Endothelial cell of umbilical vein (primary cell): ENCODE results near the gene RPS24. TPM values are rescaled to one million over a fixed set of nuclear protein-coding genes. Genes with fewer than 3 reads are reported as not detected.
A peak's percentile ranks its signal among the peaks of the same experiment; 100 is the strongest.

Experiments
- BruUV-seq: library from RNA; stranded (reverse); fragments of 400-500 nt; replicated peaks from 2 replicates; lab custom pipeline; 2021; lab: Mats Ljungman, UMichigan
- CTCF ChIA-PET: fragments of 300-600, 350-600 bp; sonication (Branson Sonifier 250); formaldehyde crosslinking; loops from one replicate; lab custom pipeline; 2021; ENCODE audit warnings: antibody characterized with exemption, inconsistent platforms; lab: Charles Lee
- POLR2A ChIA-PET: fragments of 300-600, 350-600 bp; sonication (Branson Sonifier 250); formaldehyde crosslinking; loops from one replicate; lab custom pipeline; 2021; ENCODE audit warnings: antibody characterized with exemption, inconsistent platforms; lab: Charles Lee
- DNase-seq: peaks from one replicate; pipeline ENCODE4 v3.0.0-alpha.2; 2011; ENCODE audit warnings: low read depth, low spot score
- FAIRE-seq: peaks from 2 replicates; lab custom pipeline; 2011; peaks lifted over from hg19 to GRCh38; lab: Jason Lieb, UNC
- H2AFZ ChIP-seq: 2 replicates; pipeline ENCODE4 v1.6.0; 2012; ENCODE audit warnings: low read depth, low read length, control low read depth, inconsistent platforms
- H3K27ac ChIP-seq: 2 replicates; pipeline ENCODE4 v1.5.1; 2011; ENCODE audit warnings: low read depth, mild to moderate bottlenecking, control low read depth, low read length, moderate library complexity; ENCODE audit not compliant: insufficient read depth
- H3K27me3 ChIP-seq, 2 experiments: 2 replicates each; pipeline versions ENCODE4 v1.6.0 to v1.6.1; 2011; ENCODE audit warnings: low read length in 2 of 2, mixed read lengths in 1 of 2; ENCODE audit not compliant: control insufficient read depth in 2 of 2, insufficient read depth in 2 of 2
- H3K36me3 ChIP-seq, 2 experiments: 2 replicates in 1 of 2; 3 replicates in 1 of 2; pipeline ENCODE4 v1.5.1; 2011; ENCODE audit warnings: low read length in 2 of 2, mild to moderate bottlenecking in 1 of 2, moderate library complexity in 1 of 2; ENCODE audit not compliant: control insufficient read depth in 2 of 2, insufficient read depth in 2 of 2; ENCODE audit errors: extremely low read depth in 1 of 2
- H3K4me1 ChIP-seq: 3 replicates; pipeline ENCODE4 v1.5.1; 2011; ENCODE audit warnings: mild to moderate bottlenecking, low read length; ENCODE audit not compliant: control insufficient read depth, insufficient read depth; ENCODE audit errors: extremely low read depth
- H3K4me2 ChIP-seq: 2 replicates; pipeline ENCODE4 v1.6.1; 2011; ENCODE audit warnings: low read length, control low read depth, mixed read lengths; ENCODE audit not compliant: insufficient read depth
- H3K4me3 ChIP-seq, 3 experiments: fragments of 200-600 bp in 1 of 3; sonication (generic), shearing (Covaris generic) in 1 of 3; replicated peaks in 1 of 3; 2 replicates each; pipeline ENCODE4 v1.5.1; 2011 to 2016; ENCODE audit warnings: control low read depth in 3 of 3, low read length in 3 of 3, mild to moderate bottlenecking in 2 of 3, inconsistent platforms in 1 of 3, low read depth in 1 of 3, moderate library complexity in 1 of 3; ENCODE audit not compliant: insufficient read depth in 1 of 3
- H3K79me2 ChIP-seq: 2 replicates; pipeline ENCODE4 v1.6.0; 2012; ENCODE audit warnings: low read length, inconsistent platforms; ENCODE audit not compliant: control insufficient read depth, insufficient read depth
- H3K9ac ChIP-seq: replicated peaks from 2 replicates; pipeline ENCODE3; 2011; ENCODE audit warnings: low read length, control low read depth; ENCODE audit not compliant: insufficient read depth; ENCODE audit errors: extremely low read depth
- H3K9me1 ChIP-seq: replicated peaks from 3 replicates; pipeline ENCODE4 v1.6.0; 2011; ENCODE audit warnings: mild to moderate bottlenecking, low read length; ENCODE audit not compliant: control insufficient read depth, insufficient read depth; ENCODE audit errors: extremely low read depth
- H3K9me3 ChIP-seq: replicated peaks from 2 replicates; pipeline ENCODE4 v1.5.1; 2012; ENCODE audit warnings: low read length, inconsistent platforms; ENCODE audit not compliant: control insufficient read depth, insufficient read depth
- H4K20me1 ChIP-seq: replicated peaks from 2 replicates; pipeline ENCODE3; 2011; ENCODE audit warnings: mild to moderate bottlenecking, low read length; ENCODE audit not compliant: control insufficient read depth, insufficient read depth; ENCODE audit errors: extremely low read depth
- EZH2 ChIP-seq: IDR thresholded peaks from 2 replicates; pipeline ENCODE4 v1.6.1; 2012; ENCODE audit warnings: borderline replicate concordance, low read depth, mild to moderate bottlenecking, moderate library complexity, low read length, inconsistent platforms; ENCODE audit not compliant: severe bottlenecking
- FOS ChIP-seq: IDR thresholded peaks from 2 replicates; pipeline ENCODE4 v1.6.1; 2011; ENCODE audit warnings: mild to moderate bottlenecking, low read length, moderate library complexity, borderline replicate concordance; ENCODE audit not compliant: insufficient read depth
- GATA2 ChIP-seq: IDR thresholded peaks from 2 replicates; pipeline ENCODE4 v1.7.0; 2011; ENCODE audit warnings: low read depth, mild to moderate bottlenecking, moderate library complexity, mixed read lengths, low read length; ENCODE audit not compliant: insufficient read length, insufficient read depth
- JUN ChIP-seq: IDR thresholded peaks from 2 replicates; pipeline ENCODE4 v1.6.1; 2011; ENCODE audit warnings: borderline replicate concordance, low read depth; ENCODE audit not compliant: insufficient read length, insufficient read depth
- MYC ChIP-seq: IDR thresholded peaks from one replicate; pipeline ENCODE4 v1.6.1; 2011; ENCODE audit warnings: mild to moderate bottlenecking, low read depth, low read length
- POLR2A ChIP-seq: IDR thresholded peaks from 2 replicates; pipeline ENCODE4 v1.6.1; 2012; ENCODE audit warnings: low read depth, mild to moderate bottlenecking, control low read depth, low read length
- POLR2AphosphoS5 ChIP-seq: IDR thresholded peaks from 2 replicates; pipeline ENCODE4 v1.6.1; 2012; ENCODE audit warnings: low read depth, mild to moderate bottlenecking, control low read depth, low read length, moderate library complexity; ENCODE audit not compliant: insufficient read depth
- dilution Hi-C: fragments of 300-500 bp; cut with MboI; formaldehyde crosslinking; loops from one replicate; pipeline ENCODE4 v1.15.0; 2019; ENCODE audit warnings: low sequenced_read_pairs; ENCODE audit not compliant: extremely low pct_ligation_motif_present
- intact Hi-C: fragments of 100-400 bp; cut with micrococcal nuclease; formaldehyde crosslinking; loops from one replicate; pipeline ENCODE4 v1.10.0; 2022
- polyA plus RNA-seq, 4 experiments: library from polyadenylated mRNA; depleted of rRNA in 3 of 4; stranded (reverse) in 3 of 4; unstranded in 1 of 4; fragments of >200 nt; gene quantifications; 2 replicates each; pipeline versions ENCODE4 v1.2.1 to v1.2.3, GENCODE V29; 2011 to 2012; ENCODE audit warnings: missing spikeins in 1 of 4
- total RNA-seq: library from RNA; stranded (reverse); gene quantifications from 2 replicates; pipeline ENCODE4 v1.2.3, GENCODE V29; 2021
- TF ChIP-seq, protein P1 (sequence below), 2 donors: IDR thresholded peaks; 1 replicate in 1 of 2; 2 replicates in 1 of 2; pipeline ENCODE4 v1.5.1; 2011; ENCODE audit warnings: low read length in 2 of 2, mild to moderate bottlenecking in 2 of 2, moderate library complexity in 2 of 2, control low read depth in 1 of 2, inconsistent platforms in 1 of 2, low read depth in 1 of 2; ENCODE audit not compliant: insufficient read depth in 1 of 2; ENCODE audit errors: extremely low read depth in 1 of 2
- TF ChIP-seq, protein P2 (sequence below): IDR thresholded peaks from 2 replicates; pipeline ENCODE4 v1.6.1; 2011; ENCODE audit not compliant: insufficient read depth, insufficient read length

Gene RPS24
- total and polyA plus RNA-seq, 2 donors (not counting 3 experiments of a cell fraction or from before 2014, with no cell fraction given): 1,446 to 2,326 TPM

DNA sequence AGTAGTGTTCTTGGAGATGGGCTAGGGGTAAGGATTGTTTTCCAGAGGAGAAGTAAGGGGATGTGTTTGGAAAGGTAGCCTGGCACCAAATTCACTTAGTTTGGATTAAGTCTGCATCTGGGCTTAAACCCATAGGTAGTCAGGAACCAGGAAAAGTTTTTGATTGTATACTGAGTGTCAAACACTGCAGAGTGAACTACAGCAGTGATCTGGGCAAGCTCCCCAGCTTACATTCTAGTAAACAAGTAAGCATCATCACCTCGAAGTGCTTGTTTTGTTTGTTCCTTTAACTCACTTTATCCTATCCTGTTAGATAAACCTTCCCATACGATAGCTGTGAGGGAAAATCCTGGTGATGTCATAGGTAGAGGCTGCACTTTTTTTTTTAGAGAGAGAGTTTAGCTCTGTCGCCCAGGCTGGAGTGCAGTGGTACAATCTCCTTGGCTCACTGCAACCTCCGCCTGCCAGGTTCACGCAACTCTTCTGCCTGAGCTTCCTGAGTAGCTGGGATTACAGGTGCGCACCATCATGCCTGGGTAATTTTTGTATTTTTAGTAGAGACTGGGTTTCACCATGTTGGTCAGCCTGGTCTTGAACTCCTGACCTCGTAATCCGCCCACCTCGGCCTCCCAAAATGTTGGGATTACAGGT, 2.4 kb downstream of the RPS24 start:
- peak overlapping the region; percentile 71 for H3K4me2 ChIP-seq
- TF ChIP-seq POLR2A (no peak), EZH2 (no peak), GATA2 (no peak), MYC (no peak), POLR2AphosphoS5 (peak; percentile 5)
- intact Hi-C loops (loop anchor here (5.0 kb wide), 1 partner anchor 1206 kb away; no protein-coding TSS in a partner anchor), dilution Hi-C loops (no loop called here)
- CTCF ChIA-PET: interaction anchor here (2.7 kb wide), 1 partner anchor 10 kb away, joined by 18 read pairs; no protein-coding TSS in a partner anchor
- FAIRE-seq (no peak), DNase-seq (no peak)
- H3K27ac ChIP-seq: no peak overlapping the region
- no TSS peak for BruUV-seq
- no peaks in the 10 kb centered on the region for H3K9me1 ChIP-seq
- H3K79me2 ChIP-seq: peaks cover 73% of the 10 kb centered on the region
- H4K20me1 ChIP-seq: peaks cover 14% of the 10 kb centered on the region
- no peak overlapping the region for H2AFZ ChIP-seq
- POLR2A ChIA-PET: interaction anchor here (0.7 kb wide), 1 partner anchor 27 kb away, joined by 3 read pairs; no protein-coding TSS in a partner anchor
- peaks cover 32 to 44% of the 10 kb centered on the region in 2 experiments for H3K36me3 ChIP-seq
- H3K27me3 ChIP-seq: no peaks in the 10 kb centered on the region
- H3K4me3 ChIP-seq: peak overlapping the region in 1 of 3 experiments; percentile 91
- H3K4me1 ChIP-seq: peaks cover 51% of the 10 kb centered on the region
- H3K9ac ChIP-seq: no peak overlapping the region
- H3K9me3 ChIP-seq: no peaks in the 10 kb centered on the region

DNA sequence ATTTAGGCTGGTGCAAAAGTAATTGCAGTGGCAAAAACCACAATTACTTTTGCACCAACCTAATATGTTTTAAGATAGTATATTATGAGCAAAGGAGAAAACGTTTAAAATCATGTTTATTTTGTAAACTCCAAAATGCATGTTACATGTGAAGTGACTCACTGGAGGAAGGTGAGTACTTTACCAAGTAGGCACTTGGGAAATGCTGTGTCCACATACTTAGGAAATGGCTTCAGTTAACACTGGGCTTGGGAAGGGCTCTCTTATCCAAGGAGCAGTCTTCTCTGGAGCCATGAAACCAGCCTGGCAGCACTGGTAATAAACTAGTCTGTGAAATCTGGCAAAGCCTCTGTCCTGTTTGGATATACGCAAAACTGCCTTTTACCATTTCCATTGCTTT, 4.4 kb downstream of the RPS24 start:
- Histone ChIP-seq H4K20me1 (peaks cover 19% of the 10 kb centered on the region), H2AFZ (no peak overlapping the region), H3K27ac (no peak overlapping the region), H3K4me1 (peaks cover 55% of the 10 kb centered on the region), H3K36me3 (peaks cover 38 to 49% of the 10 kb centered on the region in 2 experiments), H3K4me2 (peak overlapping the region; percentile 71), H3K9me1 (no peaks in the 10 kb centered on the region), H3K27me3 (no peaks in the 10 kb centered on the region), H3K9me3 (no peaks in the 10 kb centered on the region), H3K4me3 (no peak overlapping the region), H3K79me2 (peaks cover 78% of the 10 kb centered on the region), H3K9ac (no peak overlapping the region)
- dilution Hi-C loops: no loop called here
- TF ChIP-seq POLR2AphosphoS5: peak; percentile 9
- TF ChIP-seq MYC: no peak
- TF ChIP-seq POLR2A: peak; percentile 15
- TF ChIP-seq, protein P1, sequence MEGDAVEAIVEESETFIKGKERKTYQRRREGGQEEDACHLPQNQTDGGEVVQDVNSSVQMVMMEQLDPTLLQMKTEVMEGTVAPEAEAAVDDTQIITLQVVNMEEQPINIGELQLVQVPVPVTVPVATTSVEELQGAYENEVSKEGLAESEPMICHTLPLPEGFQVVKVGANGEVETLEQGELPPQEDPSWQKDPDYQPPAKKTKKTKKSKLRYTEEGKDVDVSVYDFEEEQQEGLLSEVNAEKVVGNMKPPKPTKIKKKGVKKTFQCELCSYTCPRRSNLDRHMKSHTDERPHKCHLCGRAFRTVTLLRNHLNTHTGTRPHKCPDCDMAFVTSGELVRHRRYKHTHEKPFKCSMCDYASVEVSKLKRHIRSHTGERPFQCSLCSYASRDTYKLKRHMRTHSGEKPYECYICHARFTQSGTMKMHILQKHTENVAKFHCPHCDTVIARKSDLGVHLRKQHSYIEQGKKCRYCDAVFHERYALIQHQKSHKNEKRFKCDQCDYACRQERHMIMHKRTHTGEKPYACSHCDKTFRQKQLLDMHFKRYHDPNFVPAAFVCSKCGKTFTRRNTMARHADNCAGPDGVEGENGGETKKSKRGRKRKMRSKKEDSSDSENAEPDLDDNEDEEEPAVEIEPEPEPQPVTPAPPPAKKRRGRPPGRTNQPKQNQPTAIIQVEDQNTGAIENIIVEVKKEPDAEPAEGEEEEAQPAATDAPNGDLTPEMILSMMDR (IDR thresholded peaks at IDR 0.05; ENCODE audit: extremely low read depth in 1 of 2, insufficient read depth in 1 of 2, low read depth in 1 of 2, low read length in 2 of 2): no peak
- no peak for TF ChIP-seq GATA2
- TF ChIP-seq JUN: no peak
- TF ChIP-seq, protein P2, sequence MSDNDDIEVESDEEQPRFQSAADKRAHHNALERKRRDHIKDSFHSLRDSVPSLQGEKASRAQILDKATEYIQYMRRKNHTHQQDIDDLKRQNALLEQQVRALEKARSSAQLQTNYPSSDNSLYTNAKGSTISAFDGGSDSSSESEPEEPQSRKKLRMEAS: no peak
- peak; percentile 54 for TF ChIP-seq FOS
- TF ChIP-seq EZH2: no peak
- intact Hi-C loops: loop anchor here (5.0 kb wide), 1 partner anchor 1204 kb away; no protein-coding TSS in a partner anchor
- ChIA-PET CTCF (no interaction called here), POLR2A (no interaction called here)
- BruUV-seq: no TSS peak
- FAIRE-seq (no peak), DNase-seq (peak; percentile 40)
